GM23338 (cell line): ENCODE measurements around the gene STKLD1. TPM values are rescaled to one million over a fixed set of nuclear protein-coding genes. Genes with fewer than 3 reads are reported as not detected.

Experiments
- ATAC-seq: fragments of 200-7000 bp; cut with Tn5 transposase; 3 replicates; pipeline ENCODE4 v1.9.1; 2020
- DNase-seq: peaks from one replicate; pipeline ENCODE4 v3.0.0-alpha.2; 2015; ENCODE audit warnings: low spot score
- H2AFZ ChIP-seq: fragments of 200-600 bp; sonication (generic); 2 replicates; pipeline ENCODE4 v1.8.0; 2016; ENCODE audit warnings: antibody characterized with exemption, mild to moderate bottlenecking, moderate library complexity
- H3F3A ChIP-seq: fragments of 200-600 bp; sonication (generic); replicated peaks from 2 replicates; pipeline ENCODE4 v1.8.0; 2017; ENCODE audit warnings: antibody characterized with exemption, mixed run types, low read depth
- H3K27ac ChIP-seq: fragments of 200-600 bp; sonication (generic); 2 replicates; pipeline ENCODE4 v1.6.1; 2016; ENCODE audit warnings: low read depth
- H3K27me3 ChIP-seq: fragments of 200-600 bp; sonication (generic); 2 replicates; pipeline ENCODE4 v1.8.0; 2016; ENCODE audit warnings: mild to moderate bottlenecking, mixed run types, moderate library complexity; ENCODE audit not compliant: insufficient read depth
- H3K36me3 ChIP-seq: fragments of 200-600 bp; sonication (generic); 2 replicates; pipeline ENCODE4 v1.8.0; 2016; ENCODE audit warnings: mild to moderate bottlenecking; ENCODE audit not compliant: insufficient read depth
- H3K4me1 ChIP-seq: fragments of 200-600 bp; sonication (generic); 2 replicates; pipeline ENCODE4 v1.8.0; 2016; ENCODE audit warnings: mild to moderate bottlenecking, moderate library complexity; ENCODE audit not compliant: insufficient read depth
- H3K4me2 ChIP-seq: fragments of 200-600 bp; sonication (generic); 2 replicates; pipeline ENCODE4 v1.7.1; 2017; ENCODE audit warnings: mixed run types
- H3K4me3 ChIP-seq: fragments of 200-600 bp; sonication (generic); 2 replicates; pipeline ENCODE4 v1.6.1; 2016; ENCODE audit warnings: mixed run types
- H3K79me2 ChIP-seq: fragments of 200-600 bp; sonication (generic); replicated peaks from 2 replicates; pipeline ENCODE4 v1.8.0; 2017; ENCODE audit warnings: mild to moderate bottlenecking; ENCODE audit not compliant: insufficient read depth
- H3K9me2 ChIP-seq: fragments of 200-600 bp; sonication (generic); 2 replicates; pipeline ENCODE4 v1.8.0; 2017; ENCODE audit not compliant: insufficient read depth
- H4K20me1 ChIP-seq: fragments of 200-600 bp; sonication (generic); replicated peaks from 2 replicates; pipeline ENCODE4 v1.8.0; 2017; ENCODE audit warnings: mild to moderate bottlenecking; ENCODE audit not compliant: insufficient read depth
- H3K27ac Mint-ChIP-seq: 2 replicates; pipeline ENCODE4 v1.8.0; 2020; ENCODE audit warnings: inconsistent platforms, mild to moderate bottlenecking, moderate library complexity, mixed read lengths
- H3K27me3 Mint-ChIP-seq: 3 replicates; pipeline ENCODE4 v1.8.0; 2022; ENCODE audit warnings: low read depth, mild to moderate bottlenecking, moderate library complexity, mixed read lengths, inconsistent platforms; ENCODE audit not compliant: insufficient read depth, poor library complexity
- H3K36me3 Mint-ChIP-seq: 3 replicates; pipeline ENCODE4 v1.8.0; 2021; ENCODE audit warnings: low read depth, mild to moderate bottlenecking, inconsistent platforms, moderate library complexity, mixed read lengths
- H3K4me1 Mint-ChIP-seq: 3 replicates; pipeline ENCODE4 v1.8.0; 2020; ENCODE audit warnings: mild to moderate bottlenecking, inconsistent platforms, mixed read lengths
- H3K4me3 Mint-ChIP-seq: 3 replicates; pipeline ENCODE4 v1.8.0; 2021; ENCODE audit warnings: moderate library complexity, mild to moderate bottlenecking, inconsistent platforms, mixed read lengths
- H3K9me3 Mint-ChIP-seq: 3 replicates; pipeline ENCODE4 v1.8.0; 2020; ENCODE audit warnings: moderate library complexity, mild to moderate bottlenecking, inconsistent platforms, mixed read lengths
- CREB1 ChIP-seq: fragments of 250-450 bp; sonication (Bioruptor Pico); IDR thresholded peaks from 2 replicates; pipeline ENCODE4 v1.5.0; 2020; ENCODE audit warnings: low read depth, mild to moderate bottlenecking, moderate library complexity
- ETS1 ChIP-seq: IDR thresholded peaks from 2 replicates; pipeline ENCODE4 v1.6.1; 2016; ENCODE audit warnings: antibody characterized with exemption
- EZH2phosphoT487 ChIP-seq: fragments of 200-600 bp; sonication (generic); IDR thresholded peaks from one replicate; pipeline ENCODE4 v1.8.1; 2018; ENCODE audit warnings: antibody characterized with exemption; ENCODE audit not compliant: unreplicated experiment
- JUNB ChIP-seq: IDR thresholded peaks from one replicate; pipeline ENCODE4 v1.6.1; 2016; ENCODE audit warnings: antibody characterized with exemption; ENCODE audit not compliant: unreplicated experiment
- POLR2AphosphoS5 ChIP-seq: IDR thresholded peaks from 2 replicates; pipeline ENCODE4 v1.6.1; 2016; ENCODE audit warnings: antibody characterized with exemption, low read depth
- REST ChIP-seq: IDR thresholded peaks from one replicate; pipeline ENCODE4 v1.6.1; 2018; ENCODE audit warnings: antibody characterized with exemption; ENCODE audit not compliant: unreplicated experiment
- STAT1 ChIP-seq: IDR thresholded peaks from one replicate; pipeline ENCODE4 v1.6.1; 2016; ENCODE audit warnings: antibody characterized with exemption; ENCODE audit not compliant: unreplicated experiment
- ZNF114 ChIP-seq: fragments of 250-450 bp; sonication (Bioruptor Pico); IDR thresholded peaks from 2 replicates; pipeline ENCODE4 v1.5.0; 2020; ENCODE audit warnings: mild to moderate bottlenecking, moderate library complexity
- ZNF331 ChIP-seq: fragments of 250-450 bp; sonication (Bioruptor Pico); IDR thresholded peaks from 2 replicates; pipeline ENCODE4 v1.5.0; 2020; ENCODE audit warnings: low read depth, mild to moderate bottlenecking, moderate library complexity
- ZNF462 ChIP-seq: fragments of 250-450 bp; sonication (Bioruptor Pico); IDR thresholded peaks from 2 replicates; pipeline ENCODE4 v1.5.0; 2020; ENCODE audit warnings: mild to moderate bottlenecking, moderate library complexity
- polyA plus RNA-seq: library from polyadenylated mRNA; unstranded; fragments of >200 nt; fragmentation: Nextera tagmentation; extraction: Ambion mirVana; gene quantifications from 2 replicates; pipeline ENCODE4 v1.2.1, GENCODE V29; 2016
- total RNA-seq: library from RNA; depleted of rRNA; stranded (reverse); fragments of >200 nt; shearing (Covaris generic); gene quantifications from 2 replicates; pipeline ENCODE4 v1.2.3, GENCODE V29; 2014

The STKLD1 gene
- total and polyA plus RNA-seq, 2 experiments from 2014 or later, result 0.57 TPM; not detected in 1

GRCh38 chr9:133419005-133419404 lies 42.8 kb downstream of the STKLD1 start:
- no peak overlapping the region for H2AFZ ChIP-seq
- H3K27ac ChIP-seq, result no peak overlapping the region
- Mint-ChIP-seq H3K4me3 (peak overlapping the region; percentile 96), H3K27ac (peak overlapping the region; percentile 34; the same call in 1 of the 2 replicates), H3K9me3 (peaks cover 8% of the 10 kb centered on the region; the same call in 2 of the 3 replicates), H3K36me3 (peaks cover 25% of the 10 kb centered on the region), H3K27me3 (peaks cover 16% of the 10 kb centered on the region), H3K4me1 (peaks cover 35% of the 10 kb centered on the region)
- peak overlapping the region; percentile 91 for H3K4me2 ChIP-seq
- TF ChIP-seq ZNF331 (CRISPR knock-in tag), result no peak
- no peak for TF ChIP-seq ZNF462 (CRISPR knock-in tag)
- TF ChIP-seq EZH2phosphoT487, result no peak
- TF ChIP-seq ZNF114, result no peak
- TF ChIP-seq POLR2AphosphoS5, result no peak
- no peak for TF ChIP-seq REST
- TF ChIP-seq CREB1, result no peak
- no peak for TF ChIP-seq JUNB
- no peak for TF ChIP-seq ETS1
- no peak for TF ChIP-seq STAT1
- H3F3A ChIP-seq, result peaks cover 10% of the 10 kb centered on the region
- H3K4me1 ChIP-seq, result peaks cover 7% of the 10 kb centered on the region
- H3K4me3 ChIP-seq, result peak overlapping the region; percentile 97
- DNase-seq, result peak; percentile 18
- H3K27me3 ChIP-seq, result no peaks in the 10 kb centered on the region
- H3K79me2 ChIP-seq, result peaks cover 36% of the 10 kb centered on the region
- peaks cover 5% of the 10 kb centered on the region; the same call in 1 of the 2 replicates for H4K20me1 ChIP-seq
- no peaks in the 10 kb centered on the region for H3K36me3 ChIP-seq
- ATAC-seq, result no peak
- no peaks in the 10 kb centered on the region for H3K9me2 ChIP-seq
